Bronchial epithelial cell (primary cell): Measurements from ENCODE around the gene FBXO48. TPM values are rescaled to one million over a fixed set of nuclear protein-coding genes. Genes with fewer than 3 reads are reported as not detected.
A peak's percentile ranks its signal among the peaks of the same experiment; 100 is the strongest.
"Not testable (repeated sequence)": the region's sequence is repeated elsewhere in the genome, so short reads cannot be mapped to it uniquely, and the experiment has no call there.

Source experiments
- DNase-seq: peaks from one replicate; pipeline ENCODE4 v3.0.0-alpha.2; 2010; ENCODE audit warnings: low read depth
- FAIRE-seq: peaks from 2 replicates; lab custom pipeline; 2011; peaks lifted over from hg19 to GRCh38; lab: Jason Lieb, UNC
- H3K27me3 ChIP-seq: 2 replicates; pipeline ENCODE4 v1.5.1; 2011; ENCODE audit warnings: low read length; ENCODE audit not compliant: control insufficient read depth, insufficient read depth
- H3K36me3 ChIP-seq: 2 replicates; pipeline ENCODE4 v1.5.1; 2011; ENCODE audit warnings: low read length; ENCODE audit not compliant: control insufficient read depth, insufficient read depth
- H3K4me3 ChIP-seq: 2 replicates; pipeline ENCODE4 v1.5.1; 2011; ENCODE audit warnings: mild to moderate bottlenecking, low read depth, low read length, control low read depth
- total RNA-seq: library from RNA; depleted of rRNA; stranded (reverse); fragments of >200 nt; gene quantifications from 2 replicates; pipeline ENCODE4 v1.2.1, GENCODE V29; 2014
- TF ChIP-seq, protein P1 (sequence below): IDR thresholded peaks from 2 replicates; pipeline ENCODE4 v1.5.1; 2011; ENCODE audit warnings: mild to moderate bottlenecking, moderate library complexity, low read length, control low read depth, inconsistent platforms; ENCODE audit not compliant: insufficient read depth, severe bottlenecking

Gene FBXO48
- total RNA-seq, 1 donor from 2014 or later, result 0.26 TPM

DNA sequence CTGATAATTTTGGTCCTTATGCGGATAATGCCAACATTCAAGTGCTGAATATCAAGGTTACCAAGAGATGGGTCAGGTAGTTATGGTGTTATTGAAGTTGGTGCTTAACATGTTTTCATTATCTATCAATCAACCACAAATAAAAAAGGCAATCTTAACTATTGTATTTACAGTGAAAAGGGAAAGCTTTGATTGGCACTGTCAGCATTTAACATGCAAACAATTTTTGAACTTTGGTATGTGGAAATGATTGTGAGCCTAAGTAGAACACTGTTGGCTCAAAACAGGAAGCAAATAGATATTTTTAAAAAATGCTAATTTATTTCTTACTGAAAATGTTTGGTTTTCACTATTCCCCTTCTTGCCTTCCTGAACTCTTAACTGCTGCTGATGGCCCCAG, 22.2 kb upstream of the FBXO48 start:
- no peak for DNase-seq
- no peaks in the 10 kb centered on the region for H3K27me3 ChIP-seq
- H3K36me3 ChIP-seq, result no peaks in the 10 kb centered on the region
- H3K4me3 ChIP-seq, result no peak overlapping the region
- TF ChIP-seq, protein P1, sequence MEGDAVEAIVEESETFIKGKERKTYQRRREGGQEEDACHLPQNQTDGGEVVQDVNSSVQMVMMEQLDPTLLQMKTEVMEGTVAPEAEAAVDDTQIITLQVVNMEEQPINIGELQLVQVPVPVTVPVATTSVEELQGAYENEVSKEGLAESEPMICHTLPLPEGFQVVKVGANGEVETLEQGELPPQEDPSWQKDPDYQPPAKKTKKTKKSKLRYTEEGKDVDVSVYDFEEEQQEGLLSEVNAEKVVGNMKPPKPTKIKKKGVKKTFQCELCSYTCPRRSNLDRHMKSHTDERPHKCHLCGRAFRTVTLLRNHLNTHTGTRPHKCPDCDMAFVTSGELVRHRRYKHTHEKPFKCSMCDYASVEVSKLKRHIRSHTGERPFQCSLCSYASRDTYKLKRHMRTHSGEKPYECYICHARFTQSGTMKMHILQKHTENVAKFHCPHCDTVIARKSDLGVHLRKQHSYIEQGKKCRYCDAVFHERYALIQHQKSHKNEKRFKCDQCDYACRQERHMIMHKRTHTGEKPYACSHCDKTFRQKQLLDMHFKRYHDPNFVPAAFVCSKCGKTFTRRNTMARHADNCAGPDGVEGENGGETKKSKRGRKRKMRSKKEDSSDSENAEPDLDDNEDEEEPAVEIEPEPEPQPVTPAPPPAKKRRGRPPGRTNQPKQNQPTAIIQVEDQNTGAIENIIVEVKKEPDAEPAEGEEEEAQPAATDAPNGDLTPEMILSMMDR, result no peak
- no peak for FAIRE-seq

DNA sequence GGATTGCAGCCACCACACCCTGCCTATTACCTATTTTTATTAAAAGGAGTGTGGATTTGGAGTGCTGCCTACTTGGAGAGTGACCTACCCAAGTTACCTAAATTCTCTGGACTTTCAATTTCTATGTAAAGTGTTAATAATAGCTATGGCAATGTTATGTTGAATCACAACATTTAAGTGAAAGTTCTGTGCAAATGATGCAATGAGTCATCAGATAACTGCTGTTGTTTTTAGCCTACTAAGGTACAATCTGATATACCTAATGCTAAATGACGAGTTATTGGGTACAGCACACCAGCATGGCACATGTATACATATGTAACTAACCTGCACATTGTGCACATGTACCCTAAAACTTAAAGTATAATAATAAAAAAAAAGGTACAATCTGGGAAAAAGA, 21.5 kb upstream of the FBXO48 start:
- H3K27me3 ChIP-seq, FAIRE-seq, H3K4me3 ChIP-seq, H3K36me3 ChIP-seq: not testable (repeated sequence)
- peak; percentile 47 for DNase-seq

DNA sequence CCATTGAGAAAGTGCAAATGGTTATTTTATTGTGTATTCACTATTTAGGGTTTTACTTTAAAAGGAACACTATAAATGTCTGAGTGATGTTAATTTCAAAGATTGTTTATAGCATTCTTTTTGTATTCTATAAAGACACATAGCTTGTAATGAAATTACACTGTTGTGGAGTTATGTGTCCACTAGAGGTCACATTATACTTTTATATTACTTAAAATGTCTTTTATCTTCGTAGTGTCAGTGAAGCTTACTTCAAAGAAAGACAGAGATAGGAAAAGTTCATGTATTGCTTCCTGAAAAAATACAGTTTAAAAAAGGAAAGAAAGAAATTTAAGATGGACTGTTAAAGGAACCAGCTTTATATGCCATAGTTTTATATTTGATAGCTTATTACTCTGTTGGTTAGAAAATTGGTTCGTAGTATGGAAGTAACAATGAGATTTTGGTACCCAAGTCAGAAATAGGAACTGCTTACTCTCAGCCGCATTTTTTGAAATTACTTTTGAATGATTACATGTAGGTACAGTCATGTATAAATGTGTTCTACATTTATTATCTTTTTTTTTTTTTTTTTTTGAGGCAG, 20.8 kb upstream of the FBXO48 start:
- Histone ChIP-seq H3K4me3 (no peak overlapping the region), H3K36me3 (no peaks in the 10 kb centered on the region), H3K27me3 (no peaks in the 10 kb centered on the region)
- no peak for FAIRE-seq
- peak; percentile 47 for DNase-seq
- TF ChIP-seq, protein P1, result peak; percentile 12

DNA sequence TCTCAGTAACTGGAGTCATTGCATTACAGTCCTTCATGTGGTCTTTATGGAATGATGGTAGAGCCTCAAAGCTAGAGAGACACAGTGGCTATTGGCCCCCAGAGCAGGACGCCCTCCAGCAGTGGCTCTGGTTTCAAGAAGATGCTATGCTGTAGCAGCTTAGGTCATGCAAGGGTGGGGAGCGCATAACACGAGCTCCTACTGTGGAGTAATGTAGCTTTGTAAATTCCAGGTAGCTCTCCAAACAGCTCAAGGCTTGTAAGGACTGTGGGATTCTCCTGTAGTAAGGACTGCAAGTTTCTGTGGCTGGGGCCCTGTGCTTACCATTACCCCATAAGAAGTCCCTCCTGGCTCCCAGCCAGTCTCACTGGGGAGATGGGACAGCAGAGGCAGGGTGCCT, 15.9 kb upstream of the FBXO48 start:
- FAIRE-seq, result no peak
- Histone ChIP-seq H3K27me3 (no peaks in the 10 kb centered on the region), H3K36me3 (no peaks in the 10 kb centered on the region), H3K4me3 (no peak overlapping the region)
- DNase-seq, result no peak
- TF ChIP-seq, protein P1, result no peak

DNA sequence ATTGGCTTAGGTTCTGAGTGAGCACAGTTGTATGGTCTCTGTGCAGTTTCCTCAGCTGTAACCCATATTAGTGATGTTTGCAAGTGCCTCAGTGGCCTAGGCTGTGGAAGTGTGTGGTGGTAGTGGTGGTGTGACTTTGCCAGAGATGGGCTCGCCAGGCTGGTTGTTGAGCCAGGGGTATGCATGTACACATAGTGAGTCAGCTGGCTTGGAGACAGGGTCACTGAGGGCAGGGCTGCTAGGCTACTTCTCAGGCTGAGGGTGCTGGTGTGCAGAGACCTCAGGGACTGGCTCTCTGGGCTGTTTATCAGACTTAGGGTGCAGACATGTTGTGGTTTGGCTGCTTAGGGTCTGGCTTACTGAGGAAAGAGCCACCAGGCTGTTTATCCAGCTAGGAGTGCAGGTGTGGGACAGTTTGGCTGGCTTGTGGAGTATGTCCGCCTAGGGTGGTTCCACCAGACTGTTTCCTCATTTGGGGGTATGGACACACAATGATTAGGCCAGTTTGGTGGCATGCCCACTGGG, 15.3 kb upstream of the FBXO48 start:
- Histone ChIP-seq H3K36me3 (no peaks in the 10 kb centered on the region), H3K4me3 (no peak overlapping the region), H3K27me3 (no peaks in the 10 kb centered on the region)
- TF ChIP-seq, protein P1, result no peak
- DNase-seq, result peak; percentile 41
- peak; percentile 90 for FAIRE-seq

DNA sequence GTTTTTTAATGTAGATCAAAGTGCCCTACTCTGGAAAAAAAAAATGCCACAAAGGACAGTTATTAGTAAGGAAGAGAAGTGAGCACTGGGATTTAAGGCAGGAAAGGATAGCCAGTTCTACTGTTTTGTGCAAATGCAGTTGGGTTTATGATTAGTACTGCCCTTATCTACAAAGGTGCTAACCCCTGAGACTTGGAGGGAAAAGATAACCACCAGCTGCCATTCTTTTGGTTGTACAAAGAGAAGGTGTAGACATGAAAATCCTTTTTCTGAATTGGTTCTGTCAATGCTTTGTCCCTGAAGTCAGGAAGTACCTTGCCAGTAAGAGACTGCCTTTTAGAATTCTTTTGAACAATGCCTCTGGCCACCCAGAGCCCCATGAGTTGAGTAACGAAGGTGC, 11.6 kb upstream of the FBXO48 start:
- FAIRE-seq (no peak), DNase-seq (no peak)
- no peaks in the 10 kb centered on the region for H3K27me3 ChIP-seq
- H3K4me3 ChIP-seq, result no peak overlapping the region
- H3K36me3 ChIP-seq, result no peaks in the 10 kb centered on the region
- TF ChIP-seq, protein P1, result no peak
